Mesendoderm (in vitro differentiated cells): Measurements from ENCODE around the gene FNDC3B.
A peak's percentile ranks its signal among the peaks of the same experiment; 100 is the strongest.

Source experiments
- DNase-seq: peaks from one replicate; pipeline ENCODE4 v3.0.0; 2013
- H2AK5ac ChIP-seq: 2 replicates; pipeline ENCODE4 v1.6.1; 2013; ENCODE audit warnings: low read length, inconsistent platforms
- H2BK120ac ChIP-seq: 2 replicates; pipeline ENCODE4 v1.6.1; 2013; ENCODE audit warnings: low read depth, mild to moderate bottlenecking, low read length, moderate library complexity, mixed read lengths
- H2BK15ac ChIP-seq: replicated peaks from 2 replicates; pipeline ENCODE4 v1.6.1; 2013; ENCODE audit warnings: low read depth, mild to moderate bottlenecking, moderate library complexity
- H2BK5ac ChIP-seq: 2 replicates; pipeline ENCODE4 v1.6.1; 2013; ENCODE audit warnings: low read length, inconsistent platforms
- H3K18ac ChIP-seq: 2 replicates; pipeline ENCODE4 v1.6.1; 2013; ENCODE audit warnings: mild to moderate bottlenecking, low read length, mixed read lengths
- H3K23ac ChIP-seq: one replicate; pipeline ENCODE4 v1.6.1; 2013; ENCODE audit warnings: low read length
- H3K27ac ChIP-seq: 2 replicates; pipeline ENCODE4 v1.5.1; 2013; ENCODE audit warnings: low read depth, mild to moderate bottlenecking, inconsistent platforms, low read length, moderate library complexity
- H3K27me3 ChIP-seq: 2 replicates; pipeline ENCODE4 v1.6.1; 2013; ENCODE audit warnings: low read length, control low read depth, mild to moderate bottlenecking, inconsistent platforms; ENCODE audit not compliant: insufficient read depth, poor library complexity
- H3K36me3 ChIP-seq: 2 replicates; pipeline ENCODE4 v1.6.1; 2013; ENCODE audit warnings: low read length, inconsistent platforms; ENCODE audit not compliant: control insufficient read depth, insufficient read depth
- H3K4ac ChIP-seq: one replicate; pipeline ENCODE4 v1.6.1; 2013; ENCODE audit warnings: low read depth, mild to moderate bottlenecking, low read length, moderate library complexity
- H3K4me1 ChIP-seq: 2 replicates; pipeline ENCODE4 v1.6.1; 2013; ENCODE audit warnings: low read depth, low read length, inconsistent platforms; ENCODE audit not compliant: control insufficient read depth
- H3K4me2 ChIP-seq: 2 replicates; pipeline ENCODE4 v1.6.1; 2013; ENCODE audit warnings: low read length
- H3K4me3 ChIP-seq: 2 replicates; pipeline ENCODE4 v1.5.1; 2013; ENCODE audit warnings: mild to moderate bottlenecking, low read length
- H3K56ac ChIP-seq: one replicate; pipeline ENCODE4 v1.6.1; 2013; ENCODE audit warnings: low read length
- H3K79me1 ChIP-seq: 2 replicates; pipeline ENCODE4 v1.6.1; 2013; ENCODE audit warnings: low read length, inconsistent platforms
- H3K79me2 ChIP-seq: 2 replicates; pipeline ENCODE4 v1.6.1; 2013; ENCODE audit warnings: mild to moderate bottlenecking, low read length; ENCODE audit not compliant: control insufficient read depth, insufficient read depth
- H3K9ac ChIP-seq: 2 replicates; pipeline ENCODE4 v1.6.1; 2013; ENCODE audit warnings: low read length, inconsistent platforms
- H4K5ac ChIP-seq: one replicate; pipeline ENCODE4 v1.6.1; 2013; ENCODE audit warnings: low read length
- H4K8ac ChIP-seq: one replicate; pipeline ENCODE4 v1.6.1; 2013; ENCODE audit warnings: low read depth, mild to moderate bottlenecking, control low read depth, low read length, moderate library complexity
- whole genome bisulfite sequencing: extraction: QIAGEN DNeasy Blood & Tissue Kit; methylation state at CpG from one replicate; pipeline ENCODE4 v1.1.7; 2013; ENCODE audit warnings: low lambda C conversion rate, missing lambda C conversion rate; ENCODE audit not compliant: insufficient coverage; ENCODE audit errors: extremely low coverage; 5-methylcytosine and 5-hydroxymethylcytosine counted together

The FNDC3B gene

DNA sequence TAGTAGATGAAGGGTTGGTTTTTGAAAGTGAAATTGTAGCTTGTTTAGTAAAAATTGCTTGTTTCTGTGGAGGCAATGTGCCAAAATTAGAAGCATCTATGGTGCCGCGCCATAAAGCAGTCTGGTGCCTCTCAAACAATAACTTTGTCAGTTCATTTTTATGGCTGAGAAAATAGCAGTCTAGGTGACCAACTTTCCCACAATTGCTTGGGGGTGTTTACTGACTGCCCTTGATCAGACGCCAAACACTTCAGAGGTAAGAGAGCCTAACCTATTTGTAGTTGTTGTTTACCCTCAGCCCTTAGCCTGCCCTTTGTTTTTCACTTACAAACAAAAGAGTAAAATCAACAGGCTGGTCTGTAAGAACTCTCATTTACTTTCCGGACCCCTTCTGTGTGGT, 174.5 kb downstream of the FNDC3B start:
- Histone ChIP-seq H2AK5ac (no peak overlapping the region), H3K9ac (no peak overlapping the region), H3K4ac (no peak overlapping the region), H3K56ac (no peak overlapping the region), H3K79me1 (peaks cover 18% of the 10 kb centered on the region), H2BK15ac (no peak overlapping the region), H2BK5ac (no peak overlapping the region), H3K36me3 (no peaks in the 10 kb centered on the region), H3K23ac (no peak overlapping the region), H2BK120ac (no peak overlapping the region), H4K8ac (no peak overlapping the region), H3K4me1 (peaks cover 2% of the 10 kb centered on the region), H3K79me2 (peaks cover 20% of the 10 kb centered on the region), H3K27ac (no peak overlapping the region), H3K4me3 (no peak overlapping the region), H4K5ac (no peak overlapping the region), H3K18ac (no peak overlapping the region), H3K4me2 (no peak overlapping the region), H3K27me3 (no peaks in the 10 kb centered on the region)
- no CpG with 5 or more reads among the region's 4 CpGs for WGBS
- no peak for DNase-seq

DNA sequence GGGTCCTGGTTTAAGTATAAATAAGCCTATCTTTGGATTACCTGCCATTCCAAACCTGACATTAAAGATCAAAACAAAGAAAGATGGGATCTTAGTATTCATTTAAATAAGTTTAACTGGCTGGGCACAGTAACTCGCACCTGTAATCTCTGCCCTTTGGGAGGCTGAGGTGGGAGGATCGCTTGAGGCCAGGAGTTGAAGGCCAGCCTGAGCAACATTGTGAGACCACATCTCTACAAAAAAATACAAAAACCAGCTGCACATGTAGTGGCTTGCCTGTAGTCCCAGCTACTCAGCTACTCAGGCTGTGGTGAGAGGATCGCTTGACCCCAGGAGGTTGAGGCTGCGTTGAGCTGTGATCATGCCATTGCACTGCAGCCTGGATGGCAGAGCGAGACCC, 176.9 kb downstream of the FNDC3B start:
- no peak overlapping the region for H3K4me2 ChIP-seq
- H3K18ac ChIP-seq = no peak overlapping the region
- H3K4me3 ChIP-seq = no peak overlapping the region
- no peak overlapping the region for H2BK15ac ChIP-seq
- WGBS = no CpG with 5 or more reads among the region's 5 CpGs
- no peaks in the 10 kb centered on the region for H3K36me3 ChIP-seq
- H4K5ac ChIP-seq = no peak overlapping the region
- no peak overlapping the region for H2BK5ac ChIP-seq
- no peaks in the 10 kb centered on the region for H3K27me3 ChIP-seq
- no peak overlapping the region for H3K23ac ChIP-seq
- H2BK120ac ChIP-seq = no peak overlapping the region
- H3K4ac ChIP-seq = no peak overlapping the region
- H2AK5ac ChIP-seq = no peak overlapping the region
- DNase-seq = no peak
- H3K79me2 ChIP-seq = peaks cover 26% of the 10 kb centered on the region
- H3K56ac ChIP-seq = no peak overlapping the region
- H4K8ac ChIP-seq = no peak overlapping the region
- H3K79me1 ChIP-seq = peaks cover 11% of the 10 kb centered on the region
- H3K27ac ChIP-seq = no peak overlapping the region
- no peak overlapping the region for H3K9ac ChIP-seq
- peaks cover 2% of the 10 kb centered on the region for H3K4me1 ChIP-seq

DNA sequence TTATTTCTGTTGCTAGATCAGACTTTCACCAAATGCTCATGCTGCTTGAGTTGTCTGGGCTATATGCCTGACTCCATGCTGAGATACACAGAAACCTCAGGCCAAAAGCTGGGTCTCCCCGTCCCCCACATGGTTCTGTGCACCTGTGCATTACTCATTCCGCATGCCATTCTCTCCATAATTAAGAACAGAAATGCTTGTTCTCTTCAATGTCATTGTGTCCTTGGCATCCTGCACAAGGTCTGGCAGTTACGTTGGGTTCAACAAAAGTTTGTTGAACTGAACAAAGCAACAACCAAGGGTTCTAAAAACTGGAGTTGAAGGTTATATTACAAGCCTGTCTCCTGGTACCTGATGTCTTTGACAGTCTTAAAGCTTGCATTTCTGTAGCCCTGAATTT, 177.5 kb downstream of the FNDC3B start:
- Histone ChIP-seq H3K4ac (no peak overlapping the region), H4K8ac (no peak overlapping the region), H3K18ac (no peak overlapping the region), H3K4me3 (no peak overlapping the region), H3K56ac (no peak overlapping the region), H2BK5ac (no peak overlapping the region), H3K27ac (no peak overlapping the region), H3K23ac (no peak overlapping the region), H2BK15ac (no peak overlapping the region), H3K79me2 (peaks cover 28% of the 10 kb centered on the region), H2AK5ac (no peak overlapping the region), H2BK120ac (no peak overlapping the region), H3K36me3 (no peaks in the 10 kb centered on the region), H3K79me1 (peaks cover 11% of the 10 kb centered on the region), H3K4me1 (peaks cover 2% of the 10 kb centered on the region), H3K27me3 (no peaks in the 10 kb centered on the region), H4K5ac (no peak overlapping the region), H3K4me2 (no peak overlapping the region), H3K9ac (no peak overlapping the region)
- DNase-seq = no peak
- WGBS = no CpG with 5 or more reads among the region's 3 CpGs

DNA sequence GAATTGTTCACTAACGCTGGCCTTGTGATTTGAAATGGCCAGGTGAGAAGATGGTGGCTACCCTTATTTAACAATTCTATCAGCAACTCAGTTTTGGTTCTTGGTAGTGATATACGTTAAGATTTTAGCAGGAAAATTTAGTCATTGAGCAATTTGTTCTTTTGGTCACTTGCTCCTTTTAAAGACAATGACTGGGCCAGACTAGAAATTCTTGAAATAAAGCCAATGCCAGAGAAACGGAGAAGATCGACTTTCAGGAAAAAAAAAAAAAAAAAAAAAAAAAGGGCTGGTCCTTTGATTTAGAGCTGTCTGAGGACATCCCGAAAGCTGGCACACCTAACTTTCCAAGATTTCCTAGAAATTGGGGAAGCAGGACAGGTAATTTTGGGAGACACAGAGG, 178.5 kb downstream of the FNDC3B start:
- H2BK5ac ChIP-seq = no peak overlapping the region
- H3K4me3 ChIP-seq = no peak overlapping the region
- peaks cover 31% of the 10 kb centered on the region for H3K79me2 ChIP-seq
- no peaks in the 10 kb centered on the region for H3K27me3 ChIP-seq
- H2BK120ac ChIP-seq = no peak overlapping the region
- no peak overlapping the region for H3K4me2 ChIP-seq
- no peak overlapping the region for H2BK15ac ChIP-seq
- H3K23ac ChIP-seq = no peak overlapping the region
- no peak overlapping the region for H3K18ac ChIP-seq
- no peaks in the 10 kb centered on the region for H3K36me3 ChIP-seq
- no peak overlapping the region for H4K5ac ChIP-seq
- H4K8ac ChIP-seq = no peak overlapping the region
- no peak overlapping the region for H3K9ac ChIP-seq
- no peak overlapping the region for H3K56ac ChIP-seq
- peaks cover 5% of the 10 kb centered on the region for H3K4me1 ChIP-seq
- no peak overlapping the region for H3K4ac ChIP-seq
- peaks cover 11% of the 10 kb centered on the region for H3K79me1 ChIP-seq
- no peak overlapping the region for H3K27ac ChIP-seq
- no peak for DNase-seq
- no peak overlapping the region for H2AK5ac ChIP-seq
- no CpG with 5 or more reads among the region's 5 CpGs for WGBS

DNA sequence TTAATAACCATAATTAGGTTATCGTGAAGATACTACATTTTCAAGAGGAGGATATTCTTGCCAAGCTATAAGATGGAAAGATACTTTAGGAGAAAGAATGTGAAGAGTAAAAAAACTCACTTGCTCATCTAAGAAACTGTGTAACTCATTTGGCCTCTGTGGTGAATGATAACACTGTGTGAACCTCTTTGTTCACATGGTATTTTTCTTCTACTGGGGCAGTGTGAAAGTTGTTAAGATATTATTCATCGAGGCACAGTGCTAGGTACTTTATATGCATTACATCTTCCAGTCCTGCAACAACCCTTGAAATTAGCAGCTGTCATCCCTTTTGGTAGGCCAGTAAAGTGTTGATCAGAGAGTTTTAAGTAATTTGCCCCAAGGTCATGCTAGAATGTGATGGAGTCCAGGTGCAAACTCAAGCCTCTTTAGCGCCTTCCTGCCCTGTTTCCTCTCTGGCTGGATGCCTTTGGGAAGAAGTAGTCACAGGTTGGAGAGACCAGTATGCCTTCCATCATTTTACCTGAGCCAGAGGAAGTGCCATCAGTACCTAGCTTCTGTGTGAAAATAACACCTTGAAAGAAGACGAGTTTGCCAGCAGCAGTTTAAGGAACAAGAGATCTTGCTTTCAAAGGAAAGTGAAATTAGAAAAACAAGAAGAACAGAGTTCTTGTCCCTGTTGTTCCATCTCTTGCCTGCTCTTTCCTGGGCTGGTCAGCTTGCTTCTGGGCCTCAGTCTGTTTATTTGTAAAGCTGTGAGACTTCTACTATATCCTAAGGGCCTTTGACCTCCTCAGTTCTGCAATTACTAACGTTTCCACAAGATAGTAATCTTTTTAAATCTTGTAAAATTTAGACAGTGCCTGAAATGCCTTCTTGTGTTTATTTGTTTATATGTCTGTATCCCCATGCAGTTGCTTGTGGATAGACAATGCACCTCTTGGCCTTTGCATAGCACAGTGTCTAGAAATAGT, 179.3 kb downstream of the FNDC3B start:
- H3K79me2 ChIP-seq = peaks cover 27% of the 10 kb centered on the region
- no peak overlapping the region for H3K18ac ChIP-seq
- H3K4ac ChIP-seq = no peak overlapping the region
- no peaks in the 10 kb centered on the region for H3K36me3 ChIP-seq
- no peak overlapping the region for H2AK5ac ChIP-seq
- H3K56ac ChIP-seq = no peak overlapping the region
- DNase-seq = peak; percentile 57
- no peak overlapping the region for H3K4me3 ChIP-seq
- no peaks in the 10 kb centered on the region for H3K27me3 ChIP-seq
- H3K4me1 ChIP-seq = peaks cover 5% of the 10 kb centered on the region
- no peak overlapping the region for H2BK120ac ChIP-seq
- H2BK15ac ChIP-seq = no peak overlapping the region
- no peak overlapping the region for H3K9ac ChIP-seq
- no peak overlapping the region for H3K4me2 ChIP-seq
- H2BK5ac ChIP-seq = no peak overlapping the region
- peaks cover 11% of the 10 kb centered on the region for H3K79me1 ChIP-seq
- H3K27ac ChIP-seq = no peak overlapping the region
- H4K5ac ChIP-seq = no peak overlapping the region
- H4K8ac ChIP-seq = no peak overlapping the region
- no CpG with 5 or more reads among the region's 5 CpGs for WGBS
- no peak overlapping the region for H3K23ac ChIP-seq

DNA sequence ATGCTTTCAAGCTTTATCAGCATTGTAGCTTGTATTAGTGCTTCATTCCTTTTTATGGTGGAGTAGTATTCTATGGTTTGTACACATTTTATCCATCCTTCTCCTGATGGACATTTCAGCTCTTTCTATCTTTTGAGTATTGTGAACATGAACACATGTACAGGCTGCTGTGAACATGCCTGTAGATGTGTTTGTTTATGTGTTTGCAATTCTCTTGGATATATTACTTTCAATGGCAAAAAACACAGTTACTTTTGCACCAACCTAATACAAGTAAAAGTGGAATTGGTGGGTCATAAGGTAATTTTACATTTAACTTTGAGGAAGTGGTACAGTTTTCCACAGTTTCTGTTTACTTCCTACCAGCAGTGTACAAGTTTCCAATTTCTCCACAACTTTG, 180.4 kb downstream of the FNDC3B start:
- Histone ChIP-seq H3K4me2 (no peak overlapping the region), H3K27me3 (no peaks in the 10 kb centered on the region), H3K4me3 (no peak overlapping the region), H3K18ac (no peak overlapping the region), H2BK5ac (no peak overlapping the region), H3K23ac (no peak overlapping the region), H3K56ac (no peak overlapping the region), H2BK15ac (no peak overlapping the region), H3K9ac (no peak overlapping the region), H2BK120ac (no peak overlapping the region), H2AK5ac (no peak overlapping the region), H3K4me1 (peaks cover 7% of the 10 kb centered on the region), H3K27ac (no peak overlapping the region), H4K5ac (no peak overlapping the region), H4K8ac (no peak overlapping the region), H3K79me1 (peaks cover 14% of the 10 kb centered on the region), H3K36me3 (no peaks in the 10 kb centered on the region), H3K4ac (no peak overlapping the region), H3K79me2 (peaks cover 25% of the 10 kb centered on the region)
- DNase-seq = no peak
